ENCODE results near the gene PTAFR. TPM values are rescaled to one million over a fixed set of nuclear protein-coding genes. Genes with fewer than 3 reads are reported as not detected.

The PTAFR gene
- total and polyA plus RNA-seq, 2 of the 4 experiments (the other 2 are of a cell fraction), result 0.17 to 0.18 TPM

DNA sequence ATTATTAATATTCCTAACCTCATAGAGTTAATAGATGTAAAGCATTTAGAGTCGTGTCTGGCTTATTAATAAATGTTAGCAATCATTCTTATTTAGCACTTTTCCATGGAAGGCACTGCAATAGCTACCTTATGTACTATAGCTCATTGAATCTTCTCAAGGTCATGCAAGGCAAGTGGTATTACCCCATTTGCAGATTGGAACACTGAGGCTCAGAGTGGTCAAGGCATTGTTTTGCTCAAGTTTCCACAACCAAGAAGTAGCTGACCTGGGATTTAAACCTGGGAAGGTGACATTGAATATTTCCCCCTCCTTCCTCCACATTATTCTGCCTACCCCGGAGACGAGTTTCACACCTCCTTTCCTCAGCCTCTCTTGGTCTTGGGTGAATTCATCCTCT is 50.3 kb downstream of the PTAFR start:
- no peaks in the 10 kb centered on the region for H3K79me1 ChIP-seq (ENCODE audit: low read depth in 1 of 2, low read length in 2 of 2)
- peaks cover 8% of the 10 kb centered on the region; the same call in 1 of the 2 replicates for H3K4me1 ChIP-seq (ENCODE audit: control insufficient read depth, insufficient read depth, low read length)
- H3K23ac ChIP-seq (ENCODE audit: low read depth, low read length), result no peak overlapping the region
- no peak overlapping the region for H4K5ac ChIP-seq (ENCODE audit: low read depth, low read length)
- H2AK9ac ChIP-seq (replicated peaks; ENCODE audit: low read depth, low read length, poor library complexity), result no peak overlapping the region
- no peak for TF ChIP-seq FOS (IDR thresholded peaks at IDR 0.05; ENCODE audit: low read depth, low read length)
- TF ChIP-seq, protein P1, sequence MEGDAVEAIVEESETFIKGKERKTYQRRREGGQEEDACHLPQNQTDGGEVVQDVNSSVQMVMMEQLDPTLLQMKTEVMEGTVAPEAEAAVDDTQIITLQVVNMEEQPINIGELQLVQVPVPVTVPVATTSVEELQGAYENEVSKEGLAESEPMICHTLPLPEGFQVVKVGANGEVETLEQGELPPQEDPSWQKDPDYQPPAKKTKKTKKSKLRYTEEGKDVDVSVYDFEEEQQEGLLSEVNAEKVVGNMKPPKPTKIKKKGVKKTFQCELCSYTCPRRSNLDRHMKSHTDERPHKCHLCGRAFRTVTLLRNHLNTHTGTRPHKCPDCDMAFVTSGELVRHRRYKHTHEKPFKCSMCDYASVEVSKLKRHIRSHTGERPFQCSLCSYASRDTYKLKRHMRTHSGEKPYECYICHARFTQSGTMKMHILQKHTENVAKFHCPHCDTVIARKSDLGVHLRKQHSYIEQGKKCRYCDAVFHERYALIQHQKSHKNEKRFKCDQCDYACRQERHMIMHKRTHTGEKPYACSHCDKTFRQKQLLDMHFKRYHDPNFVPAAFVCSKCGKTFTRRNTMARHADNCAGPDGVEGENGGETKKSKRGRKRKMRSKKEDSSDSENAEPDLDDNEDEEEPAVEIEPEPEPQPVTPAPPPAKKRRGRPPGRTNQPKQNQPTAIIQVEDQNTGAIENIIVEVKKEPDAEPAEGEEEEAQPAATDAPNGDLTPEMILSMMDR (conservative IDR thresholded peaks at IDR 0.05; ENCODE audit: low read depth, low read length), result no peak
- TF ChIP-seq CHD1 (IDR thresholded peaks at IDR 0.05; ENCODE audit: low read depth, low read length), result no peak
- TF ChIP-seq, protein P2, sequence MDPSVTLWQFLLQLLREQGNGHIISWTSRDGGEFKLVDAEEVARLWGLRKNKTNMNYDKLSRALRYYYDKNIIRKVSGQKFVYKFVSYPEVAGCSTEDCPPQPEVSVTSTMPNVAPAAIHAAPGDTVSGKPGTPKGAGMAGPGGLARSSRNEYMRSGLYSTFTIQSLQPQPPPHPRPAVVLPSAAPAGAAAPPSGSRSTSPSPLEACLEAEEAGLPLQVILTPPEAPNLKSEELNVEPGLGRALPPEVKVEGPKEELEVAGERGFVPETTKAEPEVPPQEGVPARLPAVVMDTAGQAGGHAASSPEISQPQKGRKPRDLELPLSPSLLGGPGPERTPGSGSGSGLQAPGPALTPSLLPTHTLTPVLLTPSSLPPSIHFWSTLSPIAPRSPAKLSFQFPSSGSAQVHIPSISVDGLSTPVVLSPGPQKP (IDR thresholded peaks at IDR 0.05; ENCODE audit: borderline replicate concordance, low read depth, low read length), result no peak
- no peak for TF ChIP-seq POLR2A (IDR thresholded peaks at IDR 0.05; ENCODE audit: low read depth, low read length)
- no peak for TF ChIP-seq BHLHE40 (IDR thresholded peaks at IDR 0.05; ENCODE audit: low read depth, low read length)
- no peak for TF ChIP-seq SMC3 (IDR thresholded peaks at IDR 0.05; ENCODE audit: low read depth, low read length)
- TF ChIP-seq NFE2L2 (IDR thresholded peaks at IDR 0.05; ENCODE audit: low read depth, low read length), result no peak
- TF ChIP-seq MXI1 (IDR thresholded peaks at IDR 0.05; ENCODE audit: borderline replicate concordance, low read depth, low read length), result no peak
- no peak for TF ChIP-seq RFX5 (IDR thresholded peaks at IDR 0.05; ENCODE audit: low read depth, low read length)
- TF ChIP-seq MAFK (IDR thresholded peaks at IDR 0.05; ENCODE audit: low read depth, low read length), result no peak
- no peak for TF ChIP-seq MAZ (IDR thresholded peaks at IDR 0.05; ENCODE audit: borderline replicate concordance, low read depth, low read length)
- no peak for TF ChIP-seq RAD21 (IDR thresholded peaks at IDR 0.05; ENCODE audit: low read length)
- no peak for TF ChIP-seq CEBPB (IDR thresholded peaks at IDR 0.05; ENCODE audit: low read depth, low read length)
- H2AK5ac ChIP-seq (ENCODE audit: low read depth, low read length), result no peak overlapping the region
- no CpG with 5 or more reads among the region's 3 CpGs for WGBS, 2 experiments (ENCODE audit: extremely low coverage in 2 of 2, insufficient read length in 1 of 2)
- CTCF ChIA-PET, result interaction anchor here (0.5 kb wide), 1 partner anchor 20 kb away, joined by 3 read pairs; no protein-coding TSS in a partner anchor
- H3K36me3 ChIP-seq (ENCODE audit: control insufficient read depth, insufficient read depth, low read length), result no peaks in the 10 kb centered on the region
- no peak overlapping the region for H4K91ac ChIP-seq (ENCODE audit: insufficient read depth, low read depth, low read length)
- H3K4me2 ChIP-seq (ENCODE audit: low read depth, low read length), result no peak overlapping the region
- H3K9ac ChIP-seq (ENCODE audit: low read depth, low read length), result no peak overlapping the region
- H4K20me1 ChIP-seq (ENCODE audit: insufficient read depth, low read length), result no peaks in the 10 kb centered on the region
- in situ Hi-C loops (cut with MboI; ENCODE audit: low sequenced_read_pairs) (no loop called here), intact Hi-C loops (cut with micrococcal nuclease) (no loop called here), dilution Hi-C loops (cut with HindIII; ENCODE audit: low sequenced_read_pairs, unreplicated experiment) (no loop called here)
- DNase-seq (no peak), ATAC-seq (ENCODE audit: low read depth) (no peak)
- no peak overlapping the region for H3K56ac ChIP-seq (ENCODE audit: extremely low read depth, insufficient read depth, low read length)
- no peaks in the 10 kb centered on the region for H3K9me3 ChIP-seq (ENCODE audit: control insufficient read depth, insufficient read depth, low read length)
- POLR2A ChIA-PET (ENCODE audit: unreplicated experiment), result interaction anchor here (0.5 kb wide), 1 partner anchor 34 kb away, joined by 3 read pairs; no protein-coding TSS in a partner anchor
- H2BK5ac ChIP-seq (ENCODE audit: low read depth, low read length, poor library complexity, severe bottlenecking), result no peak overlapping the region
- no peak overlapping the region for H3K14ac ChIP-seq (replicated peaks; ENCODE audit: low read depth, low read length)
- H3K27me3 ChIP-seq (ENCODE audit: control insufficient read depth, insufficient read depth, low read length), result no peaks in the 10 kb centered on the region
- no peak overlapping the region for H2AFZ ChIP-seq (replicated peaks; ENCODE audit: low read length, poor library complexity)
- no peak overlapping the region for H3K4ac ChIP-seq (ENCODE audit: low read depth, low read length)
- no peak overlapping the region for H3K4me3 ChIP-seq (ENCODE audit: insufficient read depth, low read depth, low read length)
- peaks cover 12% of the 10 kb centered on the region for H3K9me1 ChIP-seq (ENCODE audit: insufficient read depth, low read length)
- H2BK20ac ChIP-seq (ENCODE audit: low read depth, low read length), result no peak overlapping the region
- no peak overlapping the region for H3K27ac ChIP-seq (ENCODE audit: insufficient read depth, low read length)
- no peak overlapping the region for H2BK120ac ChIP-seq (ENCODE audit: low read depth, low read length)
- H3K18ac ChIP-seq (ENCODE audit: low read depth, low read length), result no peak overlapping the region
- H4K8ac ChIP-seq (ENCODE audit: low read depth in 2 of 2, low read length in 2 of 2), result no peak overlapping the region
- no TSS peak for BruUV-seq (replicated peaks)
- H2BK15ac ChIP-seq (ENCODE audit: low read depth, low read length), result no peak overlapping the region
